Measurements from ENCODE around the gene NOTCH4. TPM values are rescaled to one million over a fixed set of nuclear protein-coding genes. Genes with fewer than 3 reads are reported as not detected.
"Not testable (repeated sequence)": the region's sequence is repeated elsewhere in the genome, so short reads cannot be mapped to it uniquely, and the experiment has no call there.

The NOTCH4 gene
- total and polyA plus RNA-seq, 2 donors (not counting 3 experiments of a cell fraction or from before 2014, with no cell fraction given): 41.7 to 114 TPM

DNA sequence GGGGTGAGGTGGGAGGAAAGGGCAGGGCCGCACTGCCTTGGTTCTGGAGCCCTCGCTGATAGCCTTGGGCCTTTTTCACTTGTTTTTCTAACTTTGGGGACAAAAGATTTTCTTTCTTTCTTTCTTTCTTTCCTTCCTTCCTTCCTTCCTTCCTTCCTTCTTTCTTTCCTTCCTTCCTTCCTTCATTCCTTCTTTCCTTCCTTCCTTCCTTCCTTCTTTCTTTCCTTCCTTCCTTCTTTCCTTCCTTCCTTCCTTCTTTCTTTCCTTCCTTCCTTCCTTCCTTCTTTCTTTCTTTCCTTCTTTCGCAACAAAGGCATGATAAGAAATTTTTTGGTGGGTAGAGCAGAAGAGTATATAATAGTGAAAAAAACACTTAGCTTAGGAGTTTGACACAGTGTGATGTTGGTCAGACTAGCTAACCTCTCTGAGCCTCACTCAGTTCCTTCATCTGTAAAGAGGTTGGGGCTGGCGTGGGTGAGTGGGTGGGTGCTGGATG is 18.5 kb upstream of the NOTCH4 start:
- ChIA-PET CTCF (interaction anchor here (4.9 kb wide), 1 partner anchor 173 kb away, joined by 50 read pairs; no protein-coding TSS in a partner anchor), POLR2A (interaction anchor here (1.0 kb wide), 1 partner anchor 47 kb away, joined by 3 read pairs; no protein-coding TSS in a partner anchor)
- H3K9me1 ChIP-seq (replicated peaks; ENCODE audit: control insufficient read depth, extremely low read depth, insufficient read depth, low read length); intact Hi-C loops (cut with micrococcal nuclease); H3K79me2 ChIP-seq (ENCODE audit: control insufficient read depth, insufficient read depth, low read length); dilution Hi-C loops (cut with MboI; ENCODE audit: extremely low pct_ligation_motif_present, low sequenced_read_pairs); H3K36me3 ChIP-seq (ENCODE audit: control insufficient read depth in 2 of 2, extremely low read depth in 1 of 2, insufficient read depth in 2 of 2, low read length in 2 of 2); H3K4me1 ChIP-seq (ENCODE audit: control insufficient read depth, extremely low read depth, insufficient read depth, low read length); H3K27ac ChIP-seq (ENCODE audit: insufficient read depth, low read depth, low read length); DNase-seq (ENCODE audit: low read depth, low spot score); H3K4me3 ChIP-seq (replicated peaks in 1 of 3; ENCODE audit: insufficient read depth in 1 of 3, low read depth in 1 of 3, low read length in 3 of 3); H3K4me2 ChIP-seq (ENCODE audit: insufficient read depth, low read length); BruUV-seq (replicated peaks); H3K9ac ChIP-seq (replicated peaks; ENCODE audit: extremely low read depth, insufficient read depth, low read length); H2AFZ ChIP-seq (ENCODE audit: low read depth, low read length); H3K9me3 ChIP-seq (replicated peaks; ENCODE audit: control insufficient read depth, insufficient read depth, low read length); H3K27me3 ChIP-seq (ENCODE audit: control insufficient read depth in 2 of 2, insufficient read depth in 2 of 2, low read length in 2 of 2); FAIRE-seq; H4K20me1 ChIP-seq (replicated peaks; ENCODE audit: control insufficient read depth, extremely low read depth, insufficient read depth, low read length): not testable (repeated sequence)

DNA sequence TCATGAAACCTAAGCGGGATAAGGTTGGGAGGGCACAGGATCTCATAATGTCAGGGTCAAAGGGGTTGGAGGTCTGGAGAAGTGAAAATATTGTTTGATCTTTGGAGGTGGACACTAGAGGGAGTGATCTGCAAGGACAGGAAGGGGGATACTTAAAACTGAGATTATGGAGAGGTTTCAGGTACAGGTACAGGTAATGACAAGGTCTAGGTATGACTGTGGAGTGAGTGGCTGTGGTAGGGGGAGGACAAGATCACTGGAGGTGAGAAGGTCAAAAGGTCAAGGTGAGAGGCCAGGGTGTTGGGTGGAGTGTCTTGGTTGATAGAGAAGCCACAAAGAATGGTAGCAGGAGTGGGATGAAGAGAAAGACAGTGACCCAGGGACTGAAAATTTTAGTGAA is 16.8 kb upstream of the NOTCH4 start:
- Histone ChIP-seq H3K9me3 (replicated peaks; ENCODE audit: control insufficient read depth, insufficient read depth, low read length) (no peaks in the 10 kb centered on the region), H4K20me1 (replicated peaks; ENCODE audit: control insufficient read depth, extremely low read depth, insufficient read depth, low read length) (no peaks in the 10 kb centered on the region), H3K79me2 (ENCODE audit: control insufficient read depth, insufficient read depth, low read length) (no peaks in the 10 kb centered on the region), H2AFZ (ENCODE audit: low read depth, low read length) (no peak overlapping the region), H3K4me3 (replicated peaks in 1 of 3; ENCODE audit: insufficient read depth in 1 of 3, low read depth in 1 of 3, low read length in 3 of 3) (no peak overlapping the region), H3K27me3 (ENCODE audit: control insufficient read depth in 2 of 2, insufficient read depth in 2 of 2, low read length in 2 of 2) (no peaks in the 10 kb centered on the region), H3K9ac (replicated peaks; ENCODE audit: extremely low read depth, insufficient read depth, low read length) (no peak overlapping the region), H3K27ac (ENCODE audit: insufficient read depth, low read depth, low read length) (no peak overlapping the region), H3K4me2 (ENCODE audit: insufficient read depth, low read length) (no peak overlapping the region), H3K4me1 (ENCODE audit: control insufficient read depth, extremely low read depth, insufficient read depth, low read length) (peaks cover 3% of the 10 kb centered on the region), H3K36me3 (ENCODE audit: control insufficient read depth in 2 of 2, extremely low read depth in 1 of 2, insufficient read depth in 2 of 2, low read length in 2 of 2) (no peaks in the 10 kb centered on the region), H3K9me1 (replicated peaks; ENCODE audit: control insufficient read depth, extremely low read depth, insufficient read depth, low read length) (no peaks in the 10 kb centered on the region)
- TF ChIP-seq JUN (IDR thresholded peaks at IDR 0.05; ENCODE audit: borderline replicate concordance, insufficient read depth, insufficient read length, low read depth) (no peak), POLR2A (IDR thresholded peaks at IDR 0.05; ENCODE audit: low read depth, low read length) (no peak), FOS (IDR thresholded peaks at IDR 0.05; ENCODE audit: borderline replicate concordance, insufficient read depth, low read length) (no peak), POLR2AphosphoS5 (IDR thresholded peaks at IDR 0.05; ENCODE audit: insufficient read depth, low read depth, low read length) (no peak), MYC (IDR thresholded peaks at IDR 0.05; ENCODE audit: low read depth, low read length) (no peak), GATA2 (IDR thresholded peaks at IDR 0.05; ENCODE audit: insufficient read depth, insufficient read length, low read depth, low read length) (no peak)
- no TSS peak for BruUV-seq (replicated peaks)
- POLR2A ChIA-PET: no interaction called here
- CTCF ChIA-PET: interaction anchor here (1.4 kb wide), 1 partner anchor 8 kb away, joined by 3 read pairs; no protein-coding TSS in a partner anchor
- dilution Hi-C loops (cut with MboI; ENCODE audit: extremely low pct_ligation_motif_present, low sequenced_read_pairs): no loop called here
- FAIRE-seq (no peak), DNase-seq (ENCODE audit: low read depth, low spot score) (no peak)
- intact Hi-C loops (cut with micrococcal nuclease): no loop called here

All from endothelial cell of umbilical vein (primary cell).